ENCODE measurements around the gene FBXL16. TPM values are rescaled to one million over a fixed set of nuclear protein-coding genes. Genes with fewer than 3 reads are reported as not detected.

FBXL16 gene
- total RNA-seq, 4 donors from 2014 or later, result 0.48 to 0.75 (median 0.56) TPM; not detected in 1

DNA sequence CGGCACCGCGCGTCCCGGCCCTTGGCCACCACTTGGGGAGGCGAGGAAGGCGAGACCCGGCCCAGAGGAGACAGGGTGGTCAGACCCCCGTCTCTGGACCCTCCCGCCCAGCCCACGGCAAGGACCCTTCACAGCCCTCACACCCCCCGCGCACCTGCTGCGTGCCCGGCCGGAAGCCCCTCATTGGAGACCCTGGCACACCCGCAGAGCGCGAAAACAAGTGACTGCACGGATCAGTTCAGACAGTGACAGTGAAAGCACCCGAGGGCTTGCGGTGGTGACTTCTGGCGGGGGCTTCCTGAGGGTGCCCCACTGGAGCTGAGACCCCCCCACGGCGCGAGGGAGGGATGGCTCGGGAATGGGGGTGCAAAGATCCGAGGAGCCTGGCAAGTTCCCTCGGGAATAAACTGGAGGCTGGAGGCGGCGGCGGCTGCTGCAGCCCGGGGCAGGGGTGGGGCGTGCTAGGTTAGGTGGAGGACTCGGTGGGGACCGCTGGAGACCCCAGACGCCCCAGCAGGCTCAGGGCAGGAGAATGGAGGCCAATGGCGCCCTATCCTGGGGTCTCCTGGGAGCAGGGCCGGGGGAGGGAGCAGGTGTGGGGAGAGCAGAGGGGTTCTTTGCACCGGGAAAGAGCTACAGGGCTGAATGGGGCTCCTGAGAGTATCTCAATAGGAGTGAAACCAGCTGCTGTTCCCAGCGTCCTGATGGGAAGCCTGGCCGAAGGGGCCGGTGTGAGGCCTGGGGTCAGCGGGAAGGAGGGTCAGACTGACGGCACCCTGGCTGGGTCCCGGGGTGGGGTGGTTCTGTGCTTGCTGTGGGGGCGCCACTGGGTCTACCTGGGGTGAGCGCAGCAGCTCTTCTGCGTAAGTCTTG lies 824 bp upstream of the FBXL16 start:
- ATAC-seq (ENCODE audit: low FRiP score) (no peak), DNase-seq (ENCODE audit: low spot score) (no peak)
- TF ChIP-seq, protein P1, sequence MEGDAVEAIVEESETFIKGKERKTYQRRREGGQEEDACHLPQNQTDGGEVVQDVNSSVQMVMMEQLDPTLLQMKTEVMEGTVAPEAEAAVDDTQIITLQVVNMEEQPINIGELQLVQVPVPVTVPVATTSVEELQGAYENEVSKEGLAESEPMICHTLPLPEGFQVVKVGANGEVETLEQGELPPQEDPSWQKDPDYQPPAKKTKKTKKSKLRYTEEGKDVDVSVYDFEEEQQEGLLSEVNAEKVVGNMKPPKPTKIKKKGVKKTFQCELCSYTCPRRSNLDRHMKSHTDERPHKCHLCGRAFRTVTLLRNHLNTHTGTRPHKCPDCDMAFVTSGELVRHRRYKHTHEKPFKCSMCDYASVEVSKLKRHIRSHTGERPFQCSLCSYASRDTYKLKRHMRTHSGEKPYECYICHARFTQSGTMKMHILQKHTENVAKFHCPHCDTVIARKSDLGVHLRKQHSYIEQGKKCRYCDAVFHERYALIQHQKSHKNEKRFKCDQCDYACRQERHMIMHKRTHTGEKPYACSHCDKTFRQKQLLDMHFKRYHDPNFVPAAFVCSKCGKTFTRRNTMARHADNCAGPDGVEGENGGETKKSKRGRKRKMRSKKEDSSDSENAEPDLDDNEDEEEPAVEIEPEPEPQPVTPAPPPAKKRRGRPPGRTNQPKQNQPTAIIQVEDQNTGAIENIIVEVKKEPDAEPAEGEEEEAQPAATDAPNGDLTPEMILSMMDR (IDR thresholded peaks at IDR 0.05), result no peak

DNA sequence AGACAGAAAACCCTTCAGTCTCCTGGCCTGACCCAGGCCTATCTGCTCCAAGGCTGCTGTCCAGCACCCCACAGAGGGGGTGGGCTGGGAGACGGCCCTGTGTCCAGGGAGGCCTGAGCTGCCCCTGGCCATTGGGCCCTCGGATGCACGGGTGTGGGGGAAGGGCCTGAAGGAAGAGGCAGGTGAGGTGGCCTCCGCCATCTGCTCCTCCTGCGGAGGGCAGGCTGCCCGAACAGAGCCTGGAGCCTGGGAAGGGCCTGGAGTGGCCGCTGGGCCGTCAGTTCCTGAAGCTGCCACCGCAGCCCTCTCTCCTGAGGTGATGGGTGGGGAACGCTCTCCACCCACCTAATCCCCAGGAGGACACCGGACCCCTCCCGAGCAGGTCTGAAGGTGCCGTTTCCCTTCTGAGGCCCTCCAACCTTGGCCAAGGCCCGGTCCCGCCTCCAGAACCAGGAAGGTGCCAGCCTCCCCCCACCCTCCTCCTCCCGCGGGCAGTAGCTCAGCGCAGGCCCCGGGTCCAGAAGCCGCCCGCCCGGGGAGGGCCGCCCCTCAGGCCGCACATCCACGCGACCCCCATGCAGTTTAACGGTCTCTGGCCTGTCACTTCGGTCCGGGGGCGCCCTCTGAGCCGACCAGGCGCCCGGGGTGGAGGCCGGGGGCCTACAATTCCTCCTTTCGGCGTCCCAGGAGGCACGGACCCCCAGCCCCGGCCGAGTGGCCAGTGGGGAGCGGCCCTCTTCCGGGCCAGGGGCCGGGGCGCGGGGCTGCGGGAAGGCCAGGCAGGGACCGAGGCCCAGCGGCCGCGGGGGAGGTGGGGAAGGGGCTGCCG lies 835 bp downstream of the FBXL16 start:
- no peak for ATAC-seq (ENCODE audit: low FRiP score)
- TF ChIP-seq, protein P1 (IDR thresholded peaks at IDR 0.05), result no peak
- no peak for DNase-seq (ENCODE audit: low spot score)

DNA sequence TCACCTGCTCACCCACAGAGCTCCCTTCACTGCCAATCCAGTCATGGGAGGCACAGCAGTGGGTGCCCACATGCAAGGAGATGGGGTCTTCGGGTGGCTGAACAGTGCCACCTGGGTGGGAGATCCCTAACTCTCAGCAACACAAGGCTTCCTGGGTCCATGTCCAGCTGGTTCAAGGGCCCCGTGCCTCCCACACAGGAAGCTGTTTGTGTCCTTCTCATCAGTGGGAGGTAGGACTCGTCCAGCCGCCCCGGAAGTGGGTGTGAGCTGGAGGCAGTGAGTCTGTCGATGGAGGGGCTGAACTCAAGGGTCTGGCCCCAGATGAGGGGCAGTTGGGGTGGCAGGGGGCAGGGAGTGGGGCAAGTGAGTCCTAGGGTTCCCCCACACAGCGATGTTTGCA lies 1.6 kb downstream of the FBXL16 start:
- TF ChIP-seq, protein P1 (IDR thresholded peaks at IDR 0.05), result no peak
- no peak for ATAC-seq (ENCODE audit: low FRiP score)
- no peak for DNase-seq (ENCODE audit: low spot score)

DNA sequence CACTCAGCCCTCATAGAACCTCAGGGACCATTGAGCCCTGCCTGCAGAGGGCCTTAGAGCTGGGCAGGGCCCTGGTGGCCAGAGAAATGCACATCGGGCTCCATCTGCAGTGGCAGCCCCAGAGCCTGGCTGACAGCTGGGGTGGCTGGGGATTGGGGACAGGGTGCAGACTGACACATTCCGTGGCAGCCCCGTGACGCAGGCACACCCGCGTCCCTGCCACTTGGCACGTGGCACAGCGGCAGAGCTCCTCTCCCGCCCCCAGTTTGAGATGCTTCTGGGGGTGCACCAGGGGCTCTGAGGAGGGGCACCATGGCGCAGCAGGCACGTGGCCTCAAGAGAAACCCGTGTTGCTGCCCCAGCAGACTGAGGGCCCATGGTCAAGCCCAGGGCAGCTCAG lies 2.2 kb downstream of the FBXL16 start:
- no peak for ATAC-seq (ENCODE audit: low FRiP score)
- no peak for DNase-seq (ENCODE audit: low spot score)
- TF ChIP-seq, protein P1 (IDR thresholded peaks at IDR 0.05), result no peak

DNA sequence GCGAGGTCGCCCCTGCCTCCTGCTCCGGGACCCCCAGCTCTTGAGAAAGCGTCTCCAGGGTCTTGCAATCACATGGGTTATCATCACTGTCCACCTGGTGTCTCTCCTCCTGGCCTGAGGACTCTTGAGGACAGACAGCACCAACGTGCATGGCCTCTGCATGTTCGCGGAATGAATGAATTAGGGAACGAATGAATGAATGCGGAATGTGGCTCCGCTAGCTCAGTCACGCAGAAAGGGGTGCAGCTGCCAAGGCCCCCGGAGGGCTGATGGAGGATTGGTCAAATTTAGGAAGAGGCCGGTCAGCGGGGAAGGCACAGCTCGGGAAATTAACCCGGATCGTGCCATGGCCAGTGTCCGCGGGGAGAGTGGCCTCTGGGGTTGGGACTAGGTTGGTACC lies 3.3 kb downstream of the FBXL16 start:
- ATAC-seq (ENCODE audit: low FRiP score), result no peak
- TF ChIP-seq, protein P1 (IDR thresholded peaks at IDR 0.05), result no peak

DNA sequence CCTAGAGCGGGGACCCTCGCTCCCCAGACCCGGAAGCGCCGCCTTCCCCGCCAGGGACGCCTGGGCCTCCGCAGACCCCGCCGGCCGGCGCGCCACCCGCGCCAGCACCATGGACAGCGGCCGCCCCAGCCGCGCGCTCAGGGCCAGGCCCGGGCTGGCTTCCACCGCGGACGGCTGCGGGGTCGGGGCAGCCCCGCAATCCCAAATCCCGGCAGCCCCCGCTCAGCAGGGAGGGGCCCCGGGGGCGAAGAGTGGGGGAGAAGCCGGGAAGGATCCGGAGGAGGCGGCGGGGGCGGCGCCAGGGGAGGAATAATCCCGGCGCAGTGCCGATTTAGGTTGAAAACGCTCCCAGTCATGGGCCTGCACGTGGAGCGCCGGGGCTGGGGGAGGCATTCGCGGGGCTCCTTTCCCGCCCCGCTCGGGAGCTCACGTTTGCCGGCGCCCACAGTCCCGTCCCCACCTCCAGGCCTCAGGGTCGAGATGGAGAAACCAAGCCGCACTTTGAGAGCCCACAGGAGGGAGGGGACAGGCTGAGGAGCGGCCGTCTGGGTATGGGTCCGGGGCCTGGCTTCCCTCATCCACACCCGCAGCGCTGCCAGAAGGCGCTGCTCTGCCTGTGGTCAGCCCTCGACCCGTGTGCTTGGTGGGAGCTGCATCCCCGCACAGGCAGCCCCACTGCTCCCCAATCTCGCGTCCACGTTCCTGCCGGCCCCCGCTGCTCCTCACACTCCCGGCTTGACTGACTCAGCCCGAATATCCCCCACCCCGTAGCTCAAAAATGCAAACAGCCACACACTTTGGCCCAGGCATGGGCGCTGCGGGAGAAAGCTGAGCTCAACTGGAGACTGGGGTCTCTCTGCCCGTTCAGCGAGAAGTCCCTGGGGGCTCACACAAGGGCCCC lies 4.7 kb downstream of the FBXL16 start:
- TF ChIP-seq, protein P1 (IDR thresholded peaks at IDR 0.05), result no peak
- DNase-seq (ENCODE audit: low spot score) (no peak), ATAC-seq (ENCODE audit: low FRiP score) (peak; percentile 61)

More for the DNA sequence above, 3.3 kb downstream of the FBXL16 start:
- DNase-seq (ENCODE audit: low spot score), result no peak
